ENCODE measurements around the gene MOB1B. TPM values are rescaled to one million over a fixed set of nuclear protein-coding genes. Genes with fewer than 3 reads are reported as not detected.
"Not testable (repeated sequence)": the region's sequence is repeated elsewhere in the genome, so short reads cannot be mapped to it uniquely, and the experiment has no call there.

MOB1B gene
- total RNA-seq, 6 donors from 2014 or later = 10.5 to 34.3 (median 24.2) TPM

DNA sequence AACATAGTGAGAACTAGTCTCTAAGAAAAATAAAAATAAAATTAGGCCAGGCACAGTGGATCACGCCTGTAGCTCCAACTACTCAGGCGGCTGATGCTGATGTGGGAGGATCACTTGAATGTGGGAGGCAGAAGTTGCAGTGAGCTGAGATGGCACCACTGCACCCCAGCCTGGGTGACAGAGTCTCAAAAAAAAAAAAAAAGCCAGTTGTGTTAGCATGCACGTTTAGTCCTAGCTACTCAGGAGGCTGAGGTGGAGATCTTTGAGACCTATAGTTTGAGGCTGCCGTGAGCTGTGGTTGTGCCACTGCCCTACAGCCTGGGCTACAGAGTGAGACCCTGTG, 93.8 kb downstream of the MOB1B start:
- peaks cover 23 to 50% (median 42%) of the 10 kb centered on the region in 4 donors for H3K4me1 ChIP-seq
- H3K9me3 ChIP-seq = no peaks in the 10 kb centered on the region
- H3K36me3 ChIP-seq = no peaks in the 10 kb centered on the region
- DNase-seq (no peak), ATAC-seq (ENCODE audit: low FRiP score in 2 of 2) (no peak)
- no peaks in the 10 kb centered on the region for H3K27me3 ChIP-seq
- peak overlapping the region in 1 of 4 donors; percentile 45 for H3K27ac ChIP-seq
- H3K4me3 ChIP-seq = peak overlapping the region in 2 of 4 donors; percentile 4 to 15
- WGBS, 2 donors = 43 to 52% methylated on average over 4 of the region's 4 CpGs
- TF ChIP-seq POLR2AphosphoS5 (IDR thresholded peaks at IDR 0.05) (no peak), POLR2A (IDR thresholded peaks at IDR 0.05) (no peak), EP300 (IDR thresholded peaks at IDR 0.05) (no peak), CTCF (IDR thresholded peaks at IDR 0.05) (no peak)

GRCh38 chr4:70997036-70997435, 94.9 kb downstream of the MOB1B start:
- WGBS, 2 donors = 53 to 55% methylated on average over 1 of the region's 1 CpG
- H3K4me1 ChIP-seq = peaks cover 23 to 50% (median 42%) of the 10 kb centered on the region in 4 donors

DNA sequence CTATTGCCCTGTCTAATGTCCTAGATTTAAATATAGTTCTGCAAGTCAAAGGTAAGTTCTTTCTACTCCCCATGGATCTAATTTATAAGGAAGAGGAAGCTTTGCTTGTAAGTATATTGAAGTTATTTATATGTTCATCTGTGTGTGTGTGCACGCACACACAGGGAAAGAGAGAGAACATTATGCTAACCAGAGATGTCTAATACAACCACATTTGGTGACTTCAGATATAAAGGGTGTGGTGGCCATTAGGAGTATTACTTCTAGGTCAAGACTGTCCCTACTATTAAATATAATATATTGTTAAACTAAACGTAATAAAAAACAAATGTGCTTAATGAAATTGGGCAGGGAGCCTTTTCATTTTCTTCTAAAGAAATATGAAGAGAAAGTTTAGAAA, 95.4 kb downstream of the MOB1B start:
- 29 to 45% methylated on average over 2 of the region's 2 CpGs for WGBS, 2 donors
- H3K27ac ChIP-seq = no peak overlapping the region
- ATAC-seq (ENCODE audit: low FRiP score in 2 of 2) = no peak

More at GRCh38 chr4:70997036-70997435, 94.9 kb downstream of the MOB1B start:
- no peak for TF ChIP-seq POLR2A (IDR thresholded peaks at IDR 0.05)
- no peak for TF ChIP-seq POLR2AphosphoS5 (IDR thresholded peaks at IDR 0.05)
- TF ChIP-seq EP300 (IDR thresholded peaks at IDR 0.05) = no peak
- TF ChIP-seq CTCF (IDR thresholded peaks at IDR 0.05) = no peak
- no peaks in the 10 kb centered on the region for H3K9me3 ChIP-seq
- no peaks in the 10 kb centered on the region for H3K27me3 ChIP-seq
- no peak overlapping the region for H3K27ac ChIP-seq
- no peak for ATAC-seq (ENCODE audit: low FRiP score in 2 of 2)
- DNase-seq = no peak
- no peak overlapping the region for H3K4me3 ChIP-seq
- no peaks in the 10 kb centered on the region for H3K36me3 ChIP-seq

GRCh38 chr4:70999639-71000038, 97.5 kb downstream of the MOB1B start:
- H3K9me3 ChIP-seq; H3K4me3 ChIP-seq; ATAC-seq (ENCODE audit: low FRiP score in 2 of 2); H3K27ac ChIP-seq; H3K36me3 ChIP-seq; DNase-seq; H3K27me3 ChIP-seq: not testable (repeated sequence)
- peaks cover 15 to 37% (median 31%) of the 10 kb centered on the region in 4 donors for H3K4me1 ChIP-seq

More for the DNA sequence above, 95.4 kb downstream of the MOB1B start:
- Histone ChIP-seq H3K27me3 (no peaks in the 10 kb centered on the region), H3K4me3 (no peak overlapping the region), H3K4me1 (peaks cover 21 to 49% (median 39%) of the 10 kb centered on the region in 4 donors), H3K36me3 (no peaks in the 10 kb centered on the region), H3K9me3 (no peaks in the 10 kb centered on the region)
- DNase-seq = no peak
- TF ChIP-seq CTCF (IDR thresholded peaks at IDR 0.05) (no peak), POLR2A (IDR thresholded peaks at IDR 0.05) (no peak), POLR2AphosphoS5 (IDR thresholded peaks at IDR 0.05) (no peak), EP300 (IDR thresholded peaks at IDR 0.05) (no peak)

DNA sequence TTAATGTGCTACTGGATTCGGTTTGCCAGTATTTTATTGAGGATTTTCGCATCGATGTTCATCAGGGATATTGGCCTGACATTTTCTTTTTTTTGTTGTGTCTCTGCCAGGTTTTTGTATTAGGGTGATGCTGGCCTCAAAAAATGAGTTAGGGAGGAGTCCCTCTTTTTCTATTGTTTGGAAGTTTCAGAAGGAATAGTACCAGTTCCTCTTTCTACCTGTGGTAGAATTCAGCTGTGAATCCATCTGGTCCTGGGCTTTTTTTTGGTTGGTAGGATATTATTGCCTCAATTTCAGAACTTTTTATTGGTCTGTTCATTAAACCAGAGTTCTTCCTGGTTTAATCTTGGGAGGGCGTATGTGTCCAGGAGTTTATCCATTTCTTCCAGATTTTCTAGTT, 99.2 kb downstream of the MOB1B start:
- not testable (repeated sequence) for DNase-seq; H3K9me3 ChIP-seq; H3K36me3 ChIP-seq; H3K27ac ChIP-seq; ATAC-seq (ENCODE audit: low FRiP score in 2 of 2); H3K4me3 ChIP-seq; H3K27me3 ChIP-seq
- peaks cover 12 to 20% (median 15%) of the 10 kb centered on the region in 4 donors for H3K4me1 ChIP-seq
- 99% methylated on average over 4 of the region's 4 CpGs for WGBS, 2 donors

GRCh38 chr4:71004281-71004851, 102.2 kb downstream of the MOB1B start:
- H3K4me1 ChIP-seq = no peaks in the 10 kb centered on the region
- no peaks in the 10 kb centered on the region for H3K36me3 ChIP-seq
- 84 to 86% methylated on average over 4 to 7 of the region's 7 CpGs for WGBS, 2 donors
- TF ChIP-seq CTCF (IDR thresholded peaks at IDR 0.05) (no peak), POLR2A (IDR thresholded peaks at IDR 0.05) (no peak), EP300 (IDR thresholded peaks at IDR 0.05) (no peak), POLR2AphosphoS5 (IDR thresholded peaks at IDR 0.05) (no peak)
- H3K27me3 ChIP-seq = no peaks in the 10 kb centered on the region
- H3K27ac ChIP-seq = no peak overlapping the region
- no peak overlapping the region for H3K4me3 ChIP-seq
- H3K9me3 ChIP-seq = no peaks in the 10 kb centered on the region
- ATAC-seq (ENCODE audit: low FRiP score in 2 of 2) (no peak), DNase-seq (no peak)

GRCh38 chr4:71005025-71005424, 102.9 kb downstream of the MOB1B start:
- not testable (repeated sequence) for H3K9me3 ChIP-seq; DNase-seq; H3K4me1 ChIP-seq; ATAC-seq (ENCODE audit: low FRiP score in 2 of 2); H3K36me3 ChIP-seq; H3K4me3 ChIP-seq; H3K27me3 ChIP-seq; H3K27ac ChIP-seq
- WGBS, 2 donors = 83 to 92% methylated on average over 6 of the region's 6 CpGs

Data from upper lobe of left lung (tissue), 6 donors.